ENCODE data around the gene SERPINB6.
"Not testable (repeated sequence)": the region's sequence is repeated elsewhere in the genome, so short reads cannot be mapped to it uniquely, and the experiment has no call there.

Gene SERPINB6

DNA sequence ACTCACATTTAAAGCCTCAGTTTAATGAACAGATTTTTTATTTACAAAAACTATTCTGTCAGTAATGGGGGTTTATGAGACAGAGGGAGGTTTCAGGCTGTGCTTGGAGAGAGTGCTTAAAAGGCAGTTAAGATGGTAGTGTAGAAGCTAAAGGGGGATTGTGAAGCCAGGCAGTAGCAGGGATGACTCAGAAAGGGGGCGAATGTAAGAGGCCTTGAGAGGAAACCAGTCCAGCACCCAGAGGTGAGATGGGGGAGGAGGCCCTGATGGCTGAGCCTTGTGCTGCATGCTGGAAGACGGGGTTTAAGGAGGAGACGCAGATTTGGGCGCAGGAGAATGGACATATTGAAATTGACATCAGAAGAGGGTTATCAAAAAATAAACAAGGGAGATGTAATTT is 61.6 kb downstream of the SERPINB6 start:
- H3K4me2 ChIP-seq (ENCODE audit: low read length): peak overlapping the region; percentile 32
- TF ChIP-seq CTCF (IDR thresholded peaks at IDR 0.05; ENCODE audit: low read depth, low read length, poor library complexity, severe bottlenecking) (no peak), EZH2phosphoT487 (IDR thresholded peaks at IDR 0.05; ENCODE audit: borderline replicate concordance, low read length) (no peak)
- H3K9me2 ChIP-seq (replicated peaks; ENCODE audit: control insufficient read depth, low read length): no peaks in the 10 kb centered on the region
- no peak overlapping the region for H3K4me3 ChIP-seq (ENCODE audit: low read length)
- no peaks in the 10 kb centered on the region for H4K20me1 ChIP-seq (ENCODE audit: control insufficient read depth, insufficient read depth, low read depth, low read length)
- H3K9me3 ChIP-seq (ENCODE audit: control insufficient read depth, insufficient read depth, low read length): no peaks in the 10 kb centered on the region
- no peak overlapping the region for H3K27ac ChIP-seq (ENCODE audit: low read depth, low read length)
- peaks cover 9% of the 10 kb centered on the region for H3F3A ChIP-seq (ENCODE audit: control insufficient read depth, insufficient read depth)
- H3K79me2 ChIP-seq (ENCODE audit: control insufficient read depth, low read length): no peaks in the 10 kb centered on the region
- peaks cover 48% of the 10 kb centered on the region for H3K4me1 ChIP-seq (ENCODE audit: control insufficient read depth, low read length)
- no peaks in the 10 kb centered on the region for H3K27me3 ChIP-seq (ENCODE audit: control insufficient read depth, low read length)
- H3K36me3 ChIP-seq (ENCODE audit: control insufficient read depth, low read length): no peaks in the 10 kb centered on the region

- peak overlapping the region; percentile 32 for H3K4me2 ChIP-seq (ENCODE audit: low read length)
- H3K79me2 ChIP-seq (ENCODE audit: control insufficient read depth, low read length); H3K27me3 ChIP-seq (ENCODE audit: control insufficient read depth, low read length); H3K4me3 ChIP-seq (ENCODE audit: low read length); H3K9me3 ChIP-seq (ENCODE audit: control insufficient read depth, insufficient read depth, low read length); H3K9me2 ChIP-seq (replicated peaks; ENCODE audit: control insufficient read depth, low read length); H4K20me1 ChIP-seq (ENCODE audit: control insufficient read depth, insufficient read depth, low read depth, low read length); H3K36me3 ChIP-seq (ENCODE audit: control insufficient read depth, low read length); H3K27ac ChIP-seq (ENCODE audit: low read depth, low read length): not testable (repeated sequence)
- H3K4me1 ChIP-seq (ENCODE audit: control insufficient read depth, low read length): peaks cover 52% of the 10 kb centered on the region
- peaks cover 13% of the 10 kb centered on the region for H3F3A ChIP-seq (ENCODE audit: control insufficient read depth, insufficient read depth)
These were observed 62.2 kb downstream of the SERPINB6 start for GRCh38 chr6:2909051-2909606.

- not testable (repeated sequence) for H3K36me3 ChIP-seq (ENCODE audit: control insufficient read depth, low read length); H3K9me3 ChIP-seq (ENCODE audit: control insufficient read depth, insufficient read depth, low read length); H3K27ac ChIP-seq (ENCODE audit: low read depth, low read length)
These were observed 62.9 kb downstream of the SERPINB6 start for GRCh38 chr6:2908516-2908915.

DNA sequence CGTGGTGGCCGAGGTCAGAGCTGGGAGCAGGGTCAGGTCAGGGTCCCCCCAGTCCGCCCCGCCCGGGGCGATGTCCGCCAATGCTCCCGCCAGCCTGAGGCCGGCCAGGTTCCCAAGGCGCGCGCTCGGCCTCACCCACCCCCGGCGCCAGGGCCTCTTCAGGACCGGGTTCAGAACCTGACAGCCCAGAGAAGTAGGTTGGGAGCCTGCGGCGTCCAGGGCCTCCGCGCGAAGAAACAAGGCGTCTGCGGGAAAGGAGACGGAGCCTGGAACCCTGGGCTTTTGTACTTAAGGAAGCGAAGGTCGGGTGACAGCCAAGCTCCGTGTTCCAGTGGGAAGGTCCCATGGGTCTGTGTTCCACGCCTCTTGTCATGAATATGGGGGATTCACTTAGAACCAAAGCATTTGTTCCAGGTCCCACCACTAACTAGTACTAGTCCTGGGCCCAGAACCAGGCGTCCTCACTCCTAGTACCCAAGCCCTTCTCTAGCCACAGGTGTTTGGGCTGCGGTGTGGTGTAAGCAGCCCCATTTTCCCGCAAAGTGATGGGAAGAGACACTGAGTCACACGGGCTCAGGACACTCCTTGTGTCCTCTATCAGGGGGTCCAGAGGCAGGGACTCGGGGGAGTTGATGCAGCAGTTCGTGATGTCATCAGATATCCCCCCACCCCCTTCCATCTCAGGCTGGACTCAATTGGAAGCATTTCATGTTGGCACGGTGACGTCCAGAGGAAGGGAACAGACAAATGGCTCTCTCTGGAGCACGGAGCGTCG is 67.8 kb downstream of the SERPINB6 start:
- not testable (repeated sequence) for H3K9me2 ChIP-seq (replicated peaks; ENCODE audit: control insufficient read depth, low read length); H4K20me1 ChIP-seq (ENCODE audit: control insufficient read depth, insufficient read depth, low read depth, low read length); H3K27ac ChIP-seq (ENCODE audit: low read depth, low read length); H3K27me3 ChIP-seq (ENCODE audit: control insufficient read depth, low read length); H3K9me3 ChIP-seq (ENCODE audit: control insufficient read depth, insufficient read depth, low read length)
- peaks cover 43% of the 10 kb centered on the region for H3K36me3 ChIP-seq (ENCODE audit: control insufficient read depth, low read length)
- H3F3A ChIP-seq (ENCODE audit: control insufficient read depth, insufficient read depth): peaks cover 29% of the 10 kb centered on the region
- peaks cover 59% of the 10 kb centered on the region for H3K4me1 ChIP-seq (ENCODE audit: control insufficient read depth, low read length)
- H3K4me3 ChIP-seq (ENCODE audit: low read length): peak overlapping the region; percentile 89
- H3K79me2 ChIP-seq (ENCODE audit: control insufficient read depth, low read length): peaks cover 48% of the 10 kb centered on the region
- H3K4me2 ChIP-seq (ENCODE audit: low read length): peak overlapping the region; percentile 64

More at GRCh38 chr6:2908516-2908915, 62.9 kb downstream of the SERPINB6 start:
- Histone ChIP-seq H3K4me2 (ENCODE audit: low read length) (peak overlapping the region; percentile 32), H3F3A (ENCODE audit: control insufficient read depth, insufficient read depth) (peaks cover 13% of the 10 kb centered on the region), H3K4me1 (ENCODE audit: control insufficient read depth, low read length) (peaks cover 56% of the 10 kb centered on the region)
- not testable (repeated sequence) for H4K20me1 ChIP-seq (ENCODE audit: control insufficient read depth, insufficient read depth, low read depth, low read length); H3K27me3 ChIP-seq (ENCODE audit: control insufficient read depth, low read length); H3K9me2 ChIP-seq (replicated peaks; ENCODE audit: control insufficient read depth, low read length); H3K79me2 ChIP-seq (ENCODE audit: control insufficient read depth, low read length); H3K4me3 ChIP-seq (ENCODE audit: low read length)

DNA sequence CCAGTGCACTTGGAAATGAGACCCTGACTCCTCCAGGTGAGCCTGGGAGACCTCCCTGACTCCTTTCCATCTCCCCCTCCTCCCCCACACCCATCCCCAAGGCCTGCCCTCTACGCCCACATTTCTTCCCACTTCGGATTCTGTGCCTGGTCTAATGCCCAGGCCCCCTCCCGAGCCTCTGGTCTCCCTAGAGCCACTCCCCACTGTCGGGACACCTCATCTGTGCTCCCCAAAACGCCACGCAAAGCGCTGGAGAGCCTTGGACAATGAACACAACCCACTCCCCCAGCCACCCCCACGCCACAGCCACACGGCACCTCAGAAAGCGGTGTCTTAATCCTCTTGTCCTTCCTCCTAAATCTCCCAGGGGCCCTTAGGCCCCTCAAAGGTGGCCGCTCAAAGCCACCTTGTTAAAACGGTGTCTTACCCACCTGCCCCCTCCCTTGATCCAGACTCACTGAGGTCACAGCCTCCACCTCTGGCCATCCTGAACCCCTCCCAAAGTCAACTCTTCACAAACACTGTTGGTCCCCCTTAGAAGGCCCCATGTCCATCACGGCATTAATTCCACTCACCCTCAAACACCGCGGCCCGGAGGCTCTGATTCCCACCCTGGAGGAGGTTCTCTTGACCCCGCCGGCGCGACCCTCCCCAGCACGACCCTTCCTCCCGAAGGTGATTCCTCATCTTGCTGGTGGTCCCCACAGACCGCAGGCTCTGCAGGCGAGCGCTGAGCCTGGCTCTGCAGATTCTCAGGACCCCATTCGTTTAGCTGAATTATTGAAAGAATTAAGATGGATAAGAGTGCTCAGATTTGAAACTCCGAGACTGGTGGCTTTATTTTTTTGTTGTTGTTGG is 69.5 kb downstream of the SERPINB6 start:
- Histone ChIP-seq H3K4me3 (ENCODE audit: low read length) (peak overlapping the region; percentile 89), H3K4me2 (ENCODE audit: low read length) (peak overlapping the region; percentile 64), H3K79me2 (ENCODE audit: control insufficient read depth, low read length) (peaks cover 64% of the 10 kb centered on the region), H3K27ac (ENCODE audit: low read depth, low read length) (peak overlapping the region; percentile 94), H3K36me3 (ENCODE audit: control insufficient read depth, low read length) (peaks cover 59% of the 10 kb centered on the region), H3K4me1 (ENCODE audit: control insufficient read depth, low read length) (peaks cover 68% of the 10 kb centered on the region), H3F3A (ENCODE audit: control insufficient read depth, insufficient read depth) (peaks cover 40% of the 10 kb centered on the region)
- not testable (repeated sequence) for H4K20me1 ChIP-seq (ENCODE audit: control insufficient read depth, insufficient read depth, low read depth, low read length); H3K9me2 ChIP-seq (replicated peaks; ENCODE audit: control insufficient read depth, low read length); H3K27me3 ChIP-seq (ENCODE audit: control insufficient read depth, low read length); H3K9me3 ChIP-seq (ENCODE audit: control insufficient read depth, insufficient read depth, low read length)
